Measurements from ENCODE around the gene SKP1. TPM values are rescaled to one million over a fixed set of nuclear protein-coding genes. Genes with fewer than 3 reads are reported as not detected.

Gene SKP1
- total and polyA plus RNA-seq, 9 of the 15 experiments (the other 6 are each of a cell fraction or from before 2014, with no cell fraction given) = 301 to 2,109 (median 639) TPM

GRCh38 chr5:134189031-134189430 lies 12.3 kb upstream of the SKP1 start:
- BruUV-seq (replicated peaks) = no TSS peak
- Histone ChIP-seq H4K20me1 (replicated peaks; ENCODE audit: control insufficient read depth, insufficient read depth, low read length) (no peaks in the 10 kb centered on the region), H3K4me2 (ENCODE audit: insufficient read depth, low read length) (no peak overlapping the region), H3K9me3 (replicated peaks; ENCODE audit: control insufficient read depth, insufficient read depth, low read depth, low read length) (no peaks in the 10 kb centered on the region), H3K4me1 (replicated peaks in 1 of 2; ENCODE audit: control insufficient read depth in 2 of 2, insufficient read depth in 2 of 2, low read length in 2 of 2) (peaks cover 12 to 19% of the 10 kb centered on the region in 2 experiments; a peak in 4 of 5 replicates), H3K27ac (ENCODE audit: extremely low read depth, low read depth, low read length) (no peak overlapping the region), H3K36me3 (ENCODE audit: control insufficient read depth, insufficient read depth, low read length) (no peaks in the 10 kb centered on the region), H3K79me2 (ENCODE audit: control insufficient read depth, insufficient read depth, low read length) (no peaks in the 10 kb centered on the region), H2AFZ (ENCODE audit: low read depth, low read length) (no peak overlapping the region), H3K4me3 (no peak overlapping the region), H3K27me3 (ENCODE audit: control insufficient read depth in 2 of 2, insufficient read depth in 2 of 2, low read length in 2 of 2) (no peaks in the 10 kb centered on the region), H3K9ac (ENCODE audit: insufficient read depth in 1 of 2, low read depth in 2 of 2, low read length in 2 of 2) (no peak overlapping the region), H3K9me1 (ENCODE audit: control insufficient read depth, insufficient read depth, low read length) (no peaks in the 10 kb centered on the region)
- FAIRE-seq = no peak
- no peak for ATAC-seq
- in situ Hi-C loops (cut with MboI) (loop anchor here (5.0 to 10.0 kb wide), 2 partner anchors 98 to 396 kb away; no protein-coding TSS in a partner anchor), intact Hi-C loops (cut with micrococcal nuclease) (loop anchor here (5.0 kb wide), 1 partner anchor 398 kb away; no protein-coding TSS in a partner anchor)
- POLR2A ChIA-PET = interaction anchor here (0.5 to 4.3 kb wide), 5 partner anchors 12 to 149 kb away, joined by 3 to 40 read pairs (median 3); partner anchors contain the start of gene SKP1
- no peak for DNase-seq (ENCODE audit: extremely low read depth in 1 of 4, low spot score in 3 of 4)
- CTCF ChIA-PET (ENCODE audit: low intra/inter-chr PET ratio) = no interaction called here
- 59% methylated on average over 2 of the region's 3 CpGs for WGBS (ENCODE audit: insufficient coverage, low coverage, missing lambda C conversion rate)
- TF ChIP-seq ZBTB43 (CRISPR knock-in tag; IDR thresholded peaks at IDR 0.05) (no peak), GTF3C2 (IDR thresholded peaks at IDR 0.05; ENCODE audit: borderline replicate concordance, extremely low read depth, insufficient read length) (no peak), DMBX1 (CRISPR knock-in tag; IDR thresholded peaks at IDR 0.05; ENCODE audit: borderline replicate concordance) (no peak), ILF3 (IDR thresholded peaks at IDR 0.05; ENCODE audit: borderline replicate concordance) (no peak), NFXL1 (CRISPR knock-in tag; IDR thresholded peaks at IDR 0.05) (no peak), EP400 (IDR thresholded peaks at IDR 0.05) (no peak), RREB1 (CRISPR knock-in tag; IDR thresholded peaks at IDR 0.05) (no peak)

All from K562 (cell line).